Activated T-helper 2 cell treated with anti-CD3 and anti-CD28 coated beads, Interferon-gamma antibody, Interleukin-2, Interleukin-4, amounts not matched to agents 10 μg/mL and 5 μg/mL and 100 μg/mL, durations not matched to agents 14 hours and 24 hours and 36 hours (primary cell): ENCODE measurements around the gene NPIPA1. TPM values are rescaled to one million over a fixed set of nuclear protein-coding genes. Genes with fewer than 3 reads are reported as not detected.
"Not testable (repeated sequence)": the region's sequence is repeated elsewhere in the genome, so short reads cannot be mapped to it uniquely, and the experiment has no call there.

Experiments
- DNase-seq: peaks from one replicate; pipeline ENCODE4 v3.0.0; 2021; ENCODE audit warnings: low spot score
- H3K27ac Mint-ChIP-seq: one replicate; pipeline ENCODE4 v1.8.0; 2021; ENCODE audit warnings: mixed read lengths
- H3K27me3 Mint-ChIP-seq: one replicate; pipeline ENCODE4 v1.8.0; 2021; ENCODE audit warnings: low read depth, mixed read lengths
- H3K36me3 Mint-ChIP-seq: one replicate; pipeline ENCODE4 v1.8.0; 2021; ENCODE audit warnings: low read depth, mixed read lengths
- H3K4me1 Mint-ChIP-seq: one replicate; pipeline ENCODE4 v1.8.0; 2021; ENCODE audit warnings: low read depth, mixed read lengths
- H3K4me3 Mint-ChIP-seq: one replicate; pipeline ENCODE4 v1.8.0; 2021; ENCODE audit warnings: low read depth, mild to moderate bottlenecking, moderate library complexity, mixed read lengths
- H3K9me3 Mint-ChIP-seq: one replicate; pipeline ENCODE4 v1.8.0; 2021; ENCODE audit warnings: mixed read lengths
- intact Hi-C: fragments of 100-400 bp; cut with micrococcal nuclease; formaldehyde crosslinking; loops from one replicate; pipeline ENCODE4 v1.15.1; 2023
- total RNA-seq: library from RNA; stranded (reverse); gene quantifications from 2 replicates; pipeline ENCODE4 v1.2.3, GENCODE V29; 2022

NPIPA1 gene
- total RNA-seq, 1 donor from 2014 or later = 97.9 TPM

GRCh38 chr16:14942686-14943085, 5.4 kb downstream of the NPIPA1 start:
- H3K27ac Mint-ChIP-seq, H3K9me3 Mint-ChIP-seq, intact Hi-C loops, H3K4me3 Mint-ChIP-seq, DNase-seq, H3K27me3 Mint-ChIP-seq, H3K4me1 Mint-ChIP-seq, H3K36me3 Mint-ChIP-seq: not testable (repeated sequence)

- Mint-ChIP-seq H3K9me3 (no peaks in the 10 kb centered on the region), H3K36me3 (no peaks in the 10 kb centered on the region), H3K4me1 (no peaks in the 10 kb centered on the region)
Observed at GRCh38 chr16:14955546-14956231, 18.4 kb downstream of the NPIPA1 start.

GRCh38 chr16:14957576-14958322, 20.5 kb downstream of the NPIPA1 start:
- Mint-ChIP-seq H3K4me1 (no peaks in the 10 kb centered on the region), H3K4me3 (no peak overlapping the region), H3K27ac (no peak overlapping the region), H3K9me3 (no peaks in the 10 kb centered on the region), H3K27me3 (peaks cover under 1% of the 10 kb centered on the region), H3K36me3 (no peaks in the 10 kb centered on the region)
- no peak for DNase-seq
- intact Hi-C loops = no loop called here

More at GRCh38 chr16:14955546-14956231, 18.4 kb downstream of the NPIPA1 start:
- Mint-ChIP-seq H3K27me3 (no peaks in the 10 kb centered on the region), H3K4me3 (no peak overlapping the region), H3K27ac (no peak overlapping the region)
- DNase-seq = no peak
- intact Hi-C loops = no loop called here

DNA sequence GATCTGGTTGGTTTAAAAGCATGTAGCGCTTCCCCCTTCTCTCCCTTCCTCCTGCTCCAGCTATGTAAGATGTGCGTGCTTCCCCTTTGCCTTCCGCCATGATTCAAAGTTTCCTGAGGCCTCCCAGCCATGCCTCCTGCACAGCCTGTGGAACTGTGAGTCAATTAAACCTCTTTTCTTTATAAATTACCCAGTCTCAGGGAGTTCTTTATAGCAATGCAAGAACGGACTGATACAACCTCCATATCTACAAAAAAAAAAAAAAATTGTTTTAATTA, 21.0 kb downstream of the NPIPA1 start:
- intact Hi-C loops = no loop called here
- no peaks in the 10 kb centered on the region for H3K36me3 Mint-ChIP-seq
- H3K9me3 Mint-ChIP-seq = no peaks in the 10 kb centered on the region
- no peak overlapping the region for H3K27ac Mint-ChIP-seq
- peaks cover 4% of the 10 kb centered on the region for H3K27me3 Mint-ChIP-seq
- no peak overlapping the region for H3K4me3 Mint-ChIP-seq
- no peak for DNase-seq
- no peaks in the 10 kb centered on the region for H3K4me1 Mint-ChIP-seq

DNA sequence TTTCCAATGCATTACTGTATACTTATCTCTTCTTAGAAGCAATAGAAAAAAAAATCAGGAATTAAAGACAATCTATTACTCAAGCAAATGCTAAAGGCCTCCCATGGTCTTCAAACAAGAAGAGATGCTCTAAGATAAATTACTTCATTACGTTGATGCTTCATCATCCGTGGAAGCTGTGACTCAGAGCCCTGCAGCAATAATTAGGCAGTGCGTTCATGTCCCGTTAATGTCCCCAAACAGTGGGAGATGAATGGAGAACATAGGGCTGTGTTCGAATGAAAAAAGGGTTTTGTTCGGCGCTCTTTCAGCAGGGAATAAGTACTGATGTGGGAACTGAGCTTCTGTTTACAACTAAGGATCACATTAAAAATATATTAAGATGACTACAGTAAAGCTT, 21.7 kb downstream of the NPIPA1 start:
- H3K27me3 Mint-ChIP-seq = peaks cover 4% of the 10 kb centered on the region
- DNase-seq = no peak
- intact Hi-C loops = no loop called here
- H3K4me1 Mint-ChIP-seq = no peaks in the 10 kb centered on the region
- no peaks in the 10 kb centered on the region for H3K9me3 Mint-ChIP-seq
- H3K36me3 Mint-ChIP-seq = no peaks in the 10 kb centered on the region
- no peak overlapping the region for H3K4me3 Mint-ChIP-seq
- no peak overlapping the region for H3K27ac Mint-ChIP-seq

- Mint-ChIP-seq H3K36me3 (no peaks in the 10 kb centered on the region), H3K4me3 (no peak overlapping the region), H3K27me3 (peaks cover 7% of the 10 kb centered on the region), H3K4me1 (no peaks in the 10 kb centered on the region), H3K9me3 (no peaks in the 10 kb centered on the region), H3K27ac (no peak overlapping the region)
- intact Hi-C loops = no loop called here
- DNase-seq = no peak
Observed at GRCh38 chr16:14961405-14962186, 24.4 kb downstream of the NPIPA1 start.

DNA sequence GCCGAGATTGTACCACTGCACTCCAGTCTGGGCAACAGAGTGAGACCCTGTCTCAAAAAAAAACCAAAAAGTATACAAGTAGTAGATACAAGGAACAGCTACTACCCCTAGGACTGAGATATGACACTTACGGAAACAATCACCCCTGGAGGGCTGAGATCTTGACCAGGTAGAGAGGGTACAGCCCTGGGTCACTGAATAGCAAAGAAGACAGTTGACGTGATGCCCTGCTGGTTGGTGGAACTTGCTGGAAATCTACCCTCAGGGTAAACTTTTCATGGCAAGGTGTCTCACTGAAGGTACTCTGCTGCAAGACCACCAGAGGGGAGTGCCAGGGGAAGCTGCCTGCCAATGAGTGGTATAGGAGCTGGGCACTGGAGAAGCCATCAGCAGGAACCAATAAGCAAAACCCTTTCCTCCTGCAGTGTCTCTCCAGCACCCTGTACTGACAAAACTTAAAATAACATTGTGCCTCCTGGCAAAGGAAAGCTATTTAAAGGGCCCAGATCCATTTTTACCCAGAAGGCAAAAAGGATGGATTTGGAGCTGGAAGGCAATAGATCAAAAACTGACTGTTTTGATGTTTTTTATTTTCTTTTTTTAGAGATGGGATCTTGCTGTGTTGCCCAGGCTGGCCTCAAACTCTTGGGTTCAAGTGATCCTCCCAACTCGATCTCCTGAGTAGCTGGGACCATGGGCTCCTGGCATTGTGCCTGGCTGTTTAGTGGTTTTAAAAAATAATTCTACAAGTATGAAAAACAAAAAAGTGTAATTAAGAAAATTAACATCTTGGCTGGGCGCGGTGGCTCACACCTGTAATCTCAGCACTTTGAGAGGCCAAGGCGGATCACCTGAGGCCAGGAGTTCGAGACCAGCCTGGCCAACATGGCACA, 26.3 kb downstream of the NPIPA1 start:
- Mint-ChIP-seq H3K36me3 (no peaks in the 10 kb centered on the region), H3K27ac (no peak overlapping the region), H3K9me3 (no peaks in the 10 kb centered on the region), H3K4me1 (no peaks in the 10 kb centered on the region), H3K4me3 (no peak overlapping the region), H3K27me3 (peaks cover 9% of the 10 kb centered on the region)
- DNase-seq = no peak
- intact Hi-C loops = no loop called here

DNA sequence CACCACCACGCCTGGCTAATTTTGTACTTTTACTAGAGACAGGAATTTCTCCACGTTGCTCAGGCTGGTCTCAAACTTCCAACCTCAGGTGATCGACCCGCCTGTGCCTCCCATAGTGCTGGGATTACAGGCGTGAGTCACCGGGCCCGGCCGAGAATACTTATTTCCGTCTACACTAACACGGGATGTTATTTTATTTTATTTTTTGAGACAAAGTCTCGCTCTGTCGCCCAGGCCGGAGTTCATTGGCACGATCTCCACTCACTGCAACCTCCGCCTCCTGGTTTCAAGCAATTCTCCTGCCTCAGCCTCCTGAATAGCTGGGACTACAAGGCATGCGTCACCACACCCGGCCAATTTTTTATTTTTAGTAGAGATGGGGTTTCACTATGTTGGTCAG, 28.1 kb downstream of the NPIPA1 start:
- no peaks in the 10 kb centered on the region for H3K36me3 Mint-ChIP-seq
- no peak overlapping the region for H3K27ac Mint-ChIP-seq
- H3K27me3 Mint-ChIP-seq = peaks cover 9% of the 10 kb centered on the region
- H3K9me3 Mint-ChIP-seq = no peaks in the 10 kb centered on the region
- no peak for DNase-seq
- intact Hi-C loops = no loop called here
- H3K4me3 Mint-ChIP-seq = no peak overlapping the region
- no peaks in the 10 kb centered on the region for H3K4me1 Mint-ChIP-seq

GRCh38 chr16:14969795-14970194, 32.6 kb downstream of the NPIPA1 start:
- DNase-seq, H3K9me3 Mint-ChIP-seq, H3K27me3 Mint-ChIP-seq, H3K36me3 Mint-ChIP-seq, H3K27ac Mint-ChIP-seq, H3K4me3 Mint-ChIP-seq, intact Hi-C loops, H3K4me1 Mint-ChIP-seq: not testable (repeated sequence)

DNA sequence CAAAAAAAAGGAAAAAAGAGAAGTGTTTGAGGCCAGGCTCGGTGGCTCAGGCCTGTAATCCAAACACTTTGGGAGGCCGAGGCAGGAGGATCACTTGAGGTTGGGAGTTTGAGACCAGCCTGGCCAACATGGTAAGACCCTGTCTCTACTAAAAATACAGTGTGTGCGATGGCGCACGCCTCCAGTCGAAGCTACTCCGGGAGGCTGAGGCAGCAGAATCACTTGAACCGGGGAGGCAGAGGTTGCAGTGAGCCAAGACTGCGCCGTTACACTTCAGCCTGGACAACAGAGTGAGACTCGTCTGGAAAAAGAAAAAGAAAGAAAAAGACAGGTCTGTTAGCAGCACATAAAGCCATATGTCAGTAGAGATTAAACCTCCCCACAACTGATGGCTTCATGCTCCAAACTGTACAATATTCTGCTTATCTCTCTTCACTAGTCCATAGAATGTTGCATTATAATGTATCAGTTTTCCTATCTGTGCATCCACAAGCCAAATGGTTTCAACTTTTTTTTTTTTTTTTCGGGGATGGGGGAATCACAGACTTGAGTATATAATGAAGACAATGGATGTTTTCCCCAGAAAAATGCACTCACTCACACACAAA, 34.5 kb downstream of the NPIPA1 start:
- intact Hi-C loops, H3K4me3 Mint-ChIP-seq, H3K36me3 Mint-ChIP-seq, H3K9me3 Mint-ChIP-seq, H3K4me1 Mint-ChIP-seq, H3K27ac Mint-ChIP-seq, H3K27me3 Mint-ChIP-seq, DNase-seq: not testable (repeated sequence)

DNA sequence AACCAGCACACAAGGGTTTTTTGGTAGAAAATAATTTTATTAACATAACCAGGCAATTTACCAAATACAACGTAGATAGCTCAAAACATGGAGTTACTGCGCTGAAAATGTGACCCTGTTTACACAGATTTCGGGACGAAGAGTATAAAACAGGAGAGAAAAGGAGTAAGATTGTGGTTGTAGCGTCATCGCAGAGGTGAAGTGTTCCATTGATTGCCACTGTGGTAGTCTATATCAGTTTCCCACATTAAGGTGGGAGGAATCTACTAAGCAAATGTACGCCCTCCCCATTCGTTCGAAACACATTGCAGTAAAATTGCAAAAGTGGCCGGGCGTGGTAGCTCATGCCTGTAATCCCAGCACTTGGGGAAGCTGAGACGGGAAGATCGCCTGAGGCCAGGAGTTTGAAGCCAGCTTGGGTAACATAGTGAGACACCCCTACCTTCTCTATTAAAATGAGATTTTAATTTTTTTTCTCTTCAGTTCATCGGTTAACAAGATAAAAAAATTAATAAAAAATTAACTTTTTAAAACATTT, 36.6 kb downstream of the NPIPA1 start:
- H3K27ac Mint-ChIP-seq, H3K9me3 Mint-ChIP-seq, intact Hi-C loops, H3K36me3 Mint-ChIP-seq, DNase-seq, H3K27me3 Mint-ChIP-seq: not testable (repeated sequence)
- peak overlapping the region; percentile 30 for H3K4me3 Mint-ChIP-seq
- H3K4me1 Mint-ChIP-seq = peaks cover 11% of the 10 kb centered on the region

DNA sequence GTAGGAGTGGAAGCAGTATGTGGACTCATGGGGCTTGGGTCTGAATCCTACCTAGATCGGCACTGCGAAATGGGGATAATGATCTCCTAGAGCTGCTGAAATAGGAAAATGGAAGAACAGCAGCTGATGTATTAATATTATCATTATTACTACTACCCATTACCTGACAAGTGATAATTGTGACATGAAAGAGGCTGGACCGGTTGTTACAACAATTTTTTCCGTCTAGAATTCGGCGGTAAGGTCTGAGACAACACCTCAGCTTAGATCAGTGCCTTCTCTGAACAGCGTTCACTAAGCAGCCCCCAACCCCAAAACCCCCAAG, 37.0 kb downstream of the NPIPA1 start:
- H3K9me3 Mint-ChIP-seq, H3K36me3 Mint-ChIP-seq, H3K27me3 Mint-ChIP-seq, intact Hi-C loops, DNase-seq: not testable (repeated sequence)
- Mint-ChIP-seq H3K4me1 (peaks cover 11% of the 10 kb centered on the region), H3K27ac (peak overlapping the region; percentile 70), H3K4me3 (peak overlapping the region; percentile 83)
